ENCODE results near the gene DCHS2.

The DCHS2 gene, protein sequence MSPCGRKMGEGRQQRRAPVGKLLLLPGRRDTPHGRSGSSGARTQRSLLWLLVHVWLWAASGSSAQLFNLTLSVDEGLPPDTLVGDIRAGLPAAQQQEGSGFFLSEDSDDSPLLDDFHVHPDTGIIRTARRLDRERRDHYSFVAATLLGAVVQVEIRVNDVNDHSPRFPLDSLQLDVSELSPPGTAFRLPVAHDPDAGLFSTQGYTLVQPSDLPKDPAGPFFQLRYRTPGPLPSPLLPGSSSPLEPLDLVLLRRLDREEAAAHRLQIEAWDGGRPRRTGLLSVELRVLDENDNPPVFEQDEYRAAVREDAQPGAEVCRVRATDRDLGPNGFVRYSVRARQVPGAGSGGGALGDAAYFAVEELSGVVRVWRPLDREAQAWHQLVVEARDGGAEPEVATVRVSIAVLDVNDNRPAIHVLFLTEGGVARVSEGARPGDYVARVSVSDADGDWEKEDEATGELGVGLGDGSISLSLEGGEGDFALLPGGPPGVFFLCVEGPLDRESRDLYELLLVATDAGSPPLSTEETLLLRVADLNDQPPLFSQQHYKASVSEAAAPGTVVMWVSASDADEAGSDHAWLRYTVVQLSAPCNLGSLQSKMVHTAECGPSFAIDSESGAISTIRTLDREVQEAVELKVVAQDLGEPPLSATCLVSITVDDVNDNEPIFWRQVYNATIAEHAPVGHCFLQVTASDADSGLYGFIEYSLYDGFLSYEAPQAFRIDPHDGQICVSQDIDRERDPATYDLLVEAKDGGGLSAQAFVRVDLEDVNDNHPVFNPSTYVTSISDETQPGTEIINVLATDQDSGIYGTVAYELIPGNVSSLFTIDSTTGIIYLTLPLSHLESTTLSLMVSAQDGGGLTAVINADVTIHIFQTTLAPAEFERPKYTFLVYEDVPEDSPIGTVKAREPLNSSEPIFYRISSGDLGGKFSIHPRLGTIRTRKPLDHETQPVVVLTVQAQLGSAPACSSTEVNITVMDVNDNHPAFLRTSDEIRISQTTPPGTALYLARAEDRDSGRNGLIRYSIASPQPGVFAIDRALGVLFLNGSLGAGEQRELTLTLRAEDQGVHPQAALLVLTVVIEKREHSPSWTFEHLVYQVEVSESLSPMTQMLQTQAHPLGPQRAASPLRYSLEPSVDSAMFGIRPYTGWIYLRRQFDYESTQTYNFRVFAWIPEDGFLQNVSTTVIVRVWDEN (N-terminal part only)

DNA sequence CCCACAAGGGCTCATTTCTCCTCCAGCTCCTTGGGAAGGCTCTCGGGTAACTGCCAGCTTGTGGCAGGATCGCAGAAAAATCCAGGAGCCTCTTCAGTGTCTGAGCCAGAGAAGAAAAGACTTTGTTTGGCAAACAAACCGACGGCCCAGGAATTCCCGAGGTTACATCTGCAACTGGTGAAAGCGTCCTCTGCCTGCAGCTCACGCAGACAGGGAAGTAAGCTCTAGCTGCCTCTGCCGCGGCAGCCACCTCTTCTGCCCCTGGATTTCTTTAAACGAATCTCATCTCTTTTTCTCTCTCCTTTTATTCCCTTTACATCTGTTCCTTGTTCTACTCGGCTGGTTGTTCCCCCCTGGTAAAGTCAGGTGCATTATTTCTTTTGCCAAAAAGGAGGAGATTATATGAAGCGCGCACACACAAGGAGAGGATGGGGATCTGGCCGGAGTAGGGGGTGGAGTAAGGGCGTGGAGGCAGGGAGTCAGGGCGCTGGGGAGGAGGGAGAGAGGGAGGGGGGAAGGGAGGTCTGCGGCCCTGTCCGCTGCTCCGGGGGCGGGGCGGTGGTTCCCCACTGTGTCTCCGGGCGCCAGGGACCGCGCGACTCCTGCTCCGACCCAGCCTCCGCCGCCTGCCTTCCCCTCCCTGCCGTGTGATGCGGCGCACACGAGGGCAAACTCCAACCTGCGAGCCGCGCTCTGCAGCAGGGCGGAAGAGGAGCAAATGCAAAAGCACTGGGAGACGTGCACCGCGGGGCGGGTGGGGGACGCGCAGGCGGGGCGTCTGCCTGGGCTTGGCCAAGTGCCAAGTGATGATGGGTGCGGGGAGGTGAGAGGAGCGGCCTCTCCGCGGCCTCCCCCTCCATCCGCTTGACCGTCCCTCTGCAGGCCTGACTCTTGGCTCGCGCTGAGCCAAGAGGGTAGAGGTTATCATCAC, at the start of gene DCHS2:
Gene DCHS2 (minus strand): TSS at position 459 of the 931 bp plus-strand sequence. CDS start 444 bp downstream, at position 15.
- Histone ChIP-seq H3K27me3 (ENCODE audit: insufficient read depth, low read length) (no peaks in the 10 kb centered on the region), H4K20me1 (ENCODE audit: insufficient read depth, low read length) (no peaks in the 10 kb centered on the region), H3K9ac (ENCODE audit: low read length) (no peak within 1 kb of the TSS), H3K9me2 (ENCODE audit: low read depth, low read length) (no peaks in the 10 kb centered on the region), H3K9me3 (ENCODE audit: low read length) (no peaks in the 10 kb centered on the region), H3K4me1 (ENCODE audit: insufficient read depth, low read length, severe bottlenecking) (no peaks in the 10 kb centered on the region), H3K27ac (ENCODE audit: low read depth, low read length, poor library complexity, severe bottlenecking) (no peak within 1 kb of the TSS), H3K4me2 (ENCODE audit: low read length) (no peak within 1 kb of the TSS), H3K36me3 (ENCODE audit: insufficient read depth, low read length) (no peaks in the 10 kb centered on the region), H3K4me3 (ENCODE audit: low read depth, low read length, poor library complexity, severe bottlenecking) (no peak within 1 kb of the TSS), H3K79me2 (ENCODE audit: insufficient read depth, low read length) (no peaks in the 10 kb centered on the region), H3F3A (ENCODE audit: insufficient read depth, low read length) (no peaks in the 10 kb centered on the region), H2AFZ (ENCODE audit: low read length) (no peak within 1 kb of the TSS)
- TF ChIP-seq EZH2 (IDR thresholded peaks at IDR 0.05; ENCODE audit: borderline replicate concordance, low read length): no peak
- TF ChIP-seq, protein P1, sequence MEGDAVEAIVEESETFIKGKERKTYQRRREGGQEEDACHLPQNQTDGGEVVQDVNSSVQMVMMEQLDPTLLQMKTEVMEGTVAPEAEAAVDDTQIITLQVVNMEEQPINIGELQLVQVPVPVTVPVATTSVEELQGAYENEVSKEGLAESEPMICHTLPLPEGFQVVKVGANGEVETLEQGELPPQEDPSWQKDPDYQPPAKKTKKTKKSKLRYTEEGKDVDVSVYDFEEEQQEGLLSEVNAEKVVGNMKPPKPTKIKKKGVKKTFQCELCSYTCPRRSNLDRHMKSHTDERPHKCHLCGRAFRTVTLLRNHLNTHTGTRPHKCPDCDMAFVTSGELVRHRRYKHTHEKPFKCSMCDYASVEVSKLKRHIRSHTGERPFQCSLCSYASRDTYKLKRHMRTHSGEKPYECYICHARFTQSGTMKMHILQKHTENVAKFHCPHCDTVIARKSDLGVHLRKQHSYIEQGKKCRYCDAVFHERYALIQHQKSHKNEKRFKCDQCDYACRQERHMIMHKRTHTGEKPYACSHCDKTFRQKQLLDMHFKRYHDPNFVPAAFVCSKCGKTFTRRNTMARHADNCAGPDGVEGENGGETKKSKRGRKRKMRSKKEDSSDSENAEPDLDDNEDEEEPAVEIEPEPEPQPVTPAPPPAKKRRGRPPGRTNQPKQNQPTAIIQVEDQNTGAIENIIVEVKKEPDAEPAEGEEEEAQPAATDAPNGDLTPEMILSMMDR (IDR thresholded peaks at IDR 0.05; ENCODE audit: low read length): no peak

GRCh38 chr4:154534296-154534695, 42.7 kb upstream of the DCHS2 start:
- no peaks in the 10 kb centered on the region for H3F3A ChIP-seq (ENCODE audit: insufficient read depth, low read length)
- H3K9me3 ChIP-seq (ENCODE audit: low read length): no peaks in the 10 kb centered on the region
- H2AFZ ChIP-seq (ENCODE audit: low read length): no peak overlapping the region
- no peak overlapping the region for H3K9ac ChIP-seq (ENCODE audit: low read length)
- H3K36me3 ChIP-seq (ENCODE audit: insufficient read depth, low read length): peaks cover 27% of the 10 kb centered on the region
- TF ChIP-seq, protein P1 (IDR thresholded peaks at IDR 0.05; ENCODE audit: low read length): no peak
- no peak overlapping the region for H3K27ac ChIP-seq (ENCODE audit: low read depth, low read length, poor library complexity, severe bottlenecking)
- H3K4me1 ChIP-seq (ENCODE audit: insufficient read depth, low read length, severe bottlenecking): no peaks in the 10 kb centered on the region
- H3K79me2 ChIP-seq (ENCODE audit: insufficient read depth, low read length): no peaks in the 10 kb centered on the region
- H3K4me2 ChIP-seq (ENCODE audit: low read length): no peak overlapping the region
- no peaks in the 10 kb centered on the region for H3K9me2 ChIP-seq (ENCODE audit: low read depth, low read length)
- no peak overlapping the region for H3K4me3 ChIP-seq (ENCODE audit: low read depth, low read length, poor library complexity, severe bottlenecking)
- no peaks in the 10 kb centered on the region for H4K20me1 ChIP-seq (ENCODE audit: insufficient read depth, low read length)
- no peaks in the 10 kb centered on the region for H3K27me3 ChIP-seq (ENCODE audit: insufficient read depth, low read length)
